Fibroblast of mammary gland (primary cell): ENCODE measurements around the gene SEC14L1.

ENCODE experiments used
- DNase-seq: peaks from one replicate; pipeline ENCODE4 v3.0.0-alpha.2; 2010; ENCODE audit warnings: low read depth
- H3K4me3 ChIP-seq: 2 replicates; pipeline ENCODE4 v1.5.1; 2011; ENCODE audit warnings: low read depth, mild to moderate bottlenecking, low read length, moderate library complexity; ENCODE audit not compliant: control insufficient read depth
- TF ChIP-seq, protein P1 (sequence below): conservative IDR thresholded peaks from 2 replicates; pipeline ENCODE4 v1.5.1; 2011; ENCODE audit warnings: low read depth, low read length, inconsistent platforms; ENCODE audit not compliant: control insufficient read depth, insufficient read depth

Gene SEC14L1

DNA sequence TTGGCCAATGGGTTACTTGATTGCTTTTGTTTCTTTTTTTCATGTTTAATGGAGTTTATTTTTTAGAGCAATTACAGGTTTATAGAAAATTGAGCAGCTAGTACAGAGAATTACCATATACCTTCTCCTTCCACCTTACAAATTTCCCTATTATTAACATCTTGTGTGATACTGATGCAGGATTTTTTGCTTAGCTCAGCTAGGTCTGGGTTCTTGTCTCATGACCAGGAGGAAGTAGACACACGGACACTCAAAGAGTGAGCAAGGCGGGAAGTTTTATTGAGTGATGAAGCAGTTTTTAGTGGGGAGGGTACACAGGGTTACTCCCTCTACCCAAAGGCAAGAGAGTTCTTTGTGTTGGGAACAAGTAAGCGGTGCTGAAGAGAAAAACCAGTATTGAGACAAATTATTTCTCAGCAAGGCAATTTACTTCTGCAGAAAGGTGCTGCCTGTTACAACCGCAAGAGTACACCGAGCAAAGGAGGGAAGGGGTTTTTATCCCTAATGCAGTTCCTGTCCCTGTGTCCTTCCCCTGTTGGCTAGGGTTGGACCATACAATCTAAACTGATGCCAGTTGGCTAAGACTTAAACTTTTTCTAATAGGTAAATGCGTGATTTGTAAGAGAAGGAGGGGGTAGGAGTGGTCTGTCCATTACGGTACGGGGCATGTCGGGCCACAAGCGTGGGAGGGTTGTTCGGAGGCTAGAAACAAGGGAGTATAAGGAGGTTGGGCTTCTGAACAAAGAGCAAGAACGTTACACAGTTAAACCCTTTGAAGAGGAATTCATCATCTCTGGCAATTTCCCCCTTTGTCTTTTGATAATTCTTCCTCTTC is 26.9 kb downstream of the SEC14L1 start:
- TF ChIP-seq, protein P1, sequence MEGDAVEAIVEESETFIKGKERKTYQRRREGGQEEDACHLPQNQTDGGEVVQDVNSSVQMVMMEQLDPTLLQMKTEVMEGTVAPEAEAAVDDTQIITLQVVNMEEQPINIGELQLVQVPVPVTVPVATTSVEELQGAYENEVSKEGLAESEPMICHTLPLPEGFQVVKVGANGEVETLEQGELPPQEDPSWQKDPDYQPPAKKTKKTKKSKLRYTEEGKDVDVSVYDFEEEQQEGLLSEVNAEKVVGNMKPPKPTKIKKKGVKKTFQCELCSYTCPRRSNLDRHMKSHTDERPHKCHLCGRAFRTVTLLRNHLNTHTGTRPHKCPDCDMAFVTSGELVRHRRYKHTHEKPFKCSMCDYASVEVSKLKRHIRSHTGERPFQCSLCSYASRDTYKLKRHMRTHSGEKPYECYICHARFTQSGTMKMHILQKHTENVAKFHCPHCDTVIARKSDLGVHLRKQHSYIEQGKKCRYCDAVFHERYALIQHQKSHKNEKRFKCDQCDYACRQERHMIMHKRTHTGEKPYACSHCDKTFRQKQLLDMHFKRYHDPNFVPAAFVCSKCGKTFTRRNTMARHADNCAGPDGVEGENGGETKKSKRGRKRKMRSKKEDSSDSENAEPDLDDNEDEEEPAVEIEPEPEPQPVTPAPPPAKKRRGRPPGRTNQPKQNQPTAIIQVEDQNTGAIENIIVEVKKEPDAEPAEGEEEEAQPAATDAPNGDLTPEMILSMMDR, result no peak
- DNase-seq, result no peak
- no peak overlapping the region for H3K4me3 ChIP-seq

DNA sequence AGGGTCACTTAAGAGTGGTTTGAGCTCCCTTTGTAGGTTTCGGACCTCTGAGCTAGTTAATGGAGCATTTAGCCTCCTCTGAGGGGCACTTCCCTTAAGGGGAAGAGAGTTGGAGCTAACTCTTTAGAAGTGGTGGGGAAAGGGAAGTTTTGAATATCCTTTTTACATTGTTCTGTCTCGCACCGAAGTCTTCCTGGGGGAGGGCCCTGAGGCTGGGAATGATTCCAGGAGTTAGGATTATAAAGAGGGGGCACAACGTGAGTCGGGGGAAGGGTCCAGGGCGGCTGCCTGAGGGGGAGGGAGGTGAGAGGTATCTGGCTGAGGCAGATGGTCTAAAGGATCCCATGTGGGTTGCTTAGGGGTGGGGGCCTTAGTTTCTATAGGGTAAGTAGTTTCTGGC is 32.3 kb downstream of the SEC14L1 start:
- no peak for DNase-seq
- no peak overlapping the region for H3K4me3 ChIP-seq
- TF ChIP-seq, protein P1, result no peak

DNA sequence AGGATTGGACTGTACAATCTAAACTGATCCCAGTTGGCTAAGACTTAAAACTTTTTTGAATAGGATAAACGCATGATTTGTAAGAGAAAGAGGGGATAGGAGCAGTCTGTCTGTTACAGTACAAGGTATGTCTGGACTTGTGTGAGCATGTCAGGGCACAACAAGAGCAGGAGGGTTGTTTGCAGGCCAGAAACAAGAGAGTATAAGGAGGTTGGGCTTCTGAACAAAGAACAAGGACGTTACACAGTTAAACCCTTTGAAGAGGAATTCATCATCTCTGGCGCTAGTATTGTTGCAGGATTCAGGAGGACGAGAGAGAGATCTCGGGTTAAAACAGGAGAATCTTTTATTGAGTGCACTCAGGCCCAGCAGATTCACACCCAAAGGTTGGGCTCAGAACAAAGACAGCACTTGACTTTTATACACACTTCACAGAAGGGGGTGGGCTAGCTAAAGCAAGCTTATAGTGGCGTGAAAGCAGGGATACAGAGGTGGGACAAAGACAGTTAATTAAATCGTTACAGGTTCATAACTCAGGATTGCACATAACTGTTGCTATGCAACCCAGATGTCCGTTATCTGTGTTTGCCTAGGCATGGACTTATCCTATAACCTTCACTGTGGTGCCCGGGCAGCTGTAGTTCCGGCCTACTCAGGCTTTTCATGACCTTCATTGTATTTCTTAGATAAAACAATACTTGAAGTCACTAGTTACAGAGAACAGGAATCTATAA is 34.3 kb downstream of the SEC14L1 start:
- no peak overlapping the region for H3K4me3 ChIP-seq
- TF ChIP-seq, protein P1, result no peak
- no peak for DNase-seq

DNA sequence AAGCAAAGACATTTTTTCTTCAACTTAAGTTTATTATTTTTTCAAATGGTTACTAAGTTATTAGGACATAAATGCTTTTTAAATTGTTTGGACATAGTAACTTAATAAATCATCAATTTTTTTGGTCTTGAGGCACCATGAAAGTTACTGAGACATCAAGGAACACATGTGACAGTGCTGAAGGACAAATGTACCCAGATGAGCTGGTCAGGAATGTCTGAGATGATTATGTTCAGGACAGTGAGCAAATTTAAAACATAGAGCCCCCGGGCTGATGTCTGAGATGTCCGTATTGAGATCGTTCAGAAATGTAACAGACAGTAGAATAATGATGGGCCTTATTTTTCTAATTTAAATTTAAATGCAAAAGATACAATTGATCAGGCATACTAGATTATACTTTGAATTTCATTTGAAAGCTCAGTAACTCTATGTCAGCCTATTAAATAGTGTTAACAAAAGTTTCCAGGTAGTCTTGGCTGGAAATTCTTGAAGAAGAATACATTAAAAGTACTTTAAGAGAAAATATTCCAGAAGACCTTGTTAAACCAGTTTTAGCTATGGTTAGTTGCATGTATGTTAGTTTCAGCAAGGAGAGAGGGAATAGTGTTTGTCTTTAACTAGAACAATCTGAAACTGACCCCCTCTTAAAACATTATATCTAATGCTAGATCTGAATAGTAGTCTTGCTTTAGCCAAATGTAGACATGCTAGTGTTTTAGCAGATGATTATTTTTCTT is 36.4 kb downstream of the SEC14L1 start:
- no peak overlapping the region for H3K4me3 ChIP-seq
- no peak for DNase-seq
- TF ChIP-seq, protein P1, result no peak

DNA sequence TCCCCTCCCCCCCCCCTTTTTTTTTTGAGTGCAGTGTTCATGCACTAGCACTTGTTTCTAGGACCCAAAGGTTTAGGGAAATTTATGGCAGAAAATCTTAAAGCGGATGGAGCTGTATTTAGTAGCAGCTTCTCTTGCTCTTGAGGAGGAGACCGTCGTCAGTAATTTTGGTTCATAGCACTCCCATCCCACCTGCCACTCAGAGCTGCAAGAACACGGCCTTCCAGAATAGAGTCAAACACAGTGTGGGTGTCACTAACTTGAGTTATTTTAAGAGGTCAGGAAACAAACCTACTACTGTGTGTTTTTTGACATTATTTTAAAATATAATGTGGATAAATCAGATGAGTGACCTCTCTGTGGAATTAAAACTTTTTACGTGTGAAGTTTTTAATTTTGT is 37.3 kb downstream of the SEC14L1 start:
- no peak overlapping the region for H3K4me3 ChIP-seq
- TF ChIP-seq, protein P1, result no peak
- no peak for DNase-seq

DNA sequence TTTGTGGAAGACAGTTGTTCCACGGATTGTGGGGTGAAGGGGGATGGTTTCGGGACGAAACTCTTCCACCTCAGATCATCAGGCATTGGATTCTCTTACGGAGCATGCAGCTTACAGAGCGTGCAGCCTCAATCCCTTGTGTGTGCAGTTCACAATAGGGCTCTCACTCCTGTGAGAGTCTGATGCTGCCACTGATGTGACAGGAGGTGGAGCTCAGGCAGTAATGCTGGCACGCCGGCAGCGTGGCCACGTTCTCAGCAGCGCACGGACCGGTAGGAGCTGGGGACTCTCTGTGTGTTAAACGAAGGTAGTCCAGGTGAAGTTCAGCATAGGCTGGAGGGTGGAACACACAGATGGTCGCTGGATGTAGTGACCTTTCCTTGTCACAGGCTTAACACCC is 37.8 kb downstream of the SEC14L1 start:
- TF ChIP-seq, protein P1, result no peak

More for the DNA sequence above, 37.8 kb downstream of the SEC14L1 start:
- no peak for DNase-seq
- no peak overlapping the region for H3K4me3 ChIP-seq
